Endothelial cell of umbilical vein (primary cell): Measurements from ENCODE around the gene UST. TPM values are rescaled to one million over a fixed set of nuclear protein-coding genes. Genes with fewer than 3 reads are reported as not detected.

ENCODE experiments used
- BruUV-seq: library from RNA; stranded (reverse); fragments of 400-500 nt; replicated peaks from 2 replicates; lab custom pipeline; 2021; lab: Mats Ljungman, UMichigan
- CTCF ChIA-PET: fragments of 300-600, 350-600 bp; sonication (Branson Sonifier 250); formaldehyde crosslinking; loops from one replicate; lab custom pipeline; 2021; ENCODE audit warnings: antibody characterized with exemption, inconsistent platforms; lab: Charles Lee
- POLR2A ChIA-PET: fragments of 300-600, 350-600 bp; sonication (Branson Sonifier 250); formaldehyde crosslinking; loops from one replicate; lab custom pipeline; 2021; ENCODE audit warnings: antibody characterized with exemption, inconsistent platforms; lab: Charles Lee
- DNase-seq: peaks from one replicate; pipeline ENCODE4 v3.0.0-alpha.2; 2011; ENCODE audit warnings: low read depth, low spot score
- FAIRE-seq: peaks from 2 replicates; lab custom pipeline; 2011; peaks lifted over from hg19 to GRCh38; lab: Jason Lieb, UNC
- H2AFZ ChIP-seq: 2 replicates; pipeline ENCODE4 v1.6.0; 2012; ENCODE audit warnings: low read depth, low read length, control low read depth, inconsistent platforms
- H3K27ac ChIP-seq: 2 replicates; pipeline ENCODE4 v1.5.1; 2011; ENCODE audit warnings: low read depth, mild to moderate bottlenecking, control low read depth, low read length, moderate library complexity; ENCODE audit not compliant: insufficient read depth
- H3K27me3 ChIP-seq, 2 experiments: 2 replicates each; pipeline versions ENCODE4 v1.6.0 to v1.6.1; 2011; ENCODE audit warnings: low read length in 2 of 2, mixed read lengths in 1 of 2; ENCODE audit not compliant: control insufficient read depth in 2 of 2, insufficient read depth in 2 of 2
- H3K36me3 ChIP-seq, 2 experiments: 2 replicates in 1 of 2; 3 replicates in 1 of 2; pipeline ENCODE4 v1.5.1; 2011; ENCODE audit warnings: low read length in 2 of 2, mild to moderate bottlenecking in 1 of 2, moderate library complexity in 1 of 2; ENCODE audit not compliant: control insufficient read depth in 2 of 2, insufficient read depth in 2 of 2; ENCODE audit errors: extremely low read depth in 1 of 2
- H3K4me1 ChIP-seq: 3 replicates; pipeline ENCODE4 v1.5.1; 2011; ENCODE audit warnings: mild to moderate bottlenecking, low read length; ENCODE audit not compliant: control insufficient read depth, insufficient read depth; ENCODE audit errors: extremely low read depth
- H3K4me2 ChIP-seq: 2 replicates; pipeline ENCODE4 v1.6.1; 2011; ENCODE audit warnings: low read length, control low read depth, mixed read lengths; ENCODE audit not compliant: insufficient read depth
- H3K4me3 ChIP-seq, 3 experiments: fragments of 200-600 bp in 1 of 3; sonication (generic), shearing (Covaris generic) in 1 of 3; replicated peaks in 1 of 3; 2 replicates each; pipeline ENCODE4 v1.5.1; 2011 to 2016; ENCODE audit warnings: control low read depth in 3 of 3, low read length in 3 of 3, mild to moderate bottlenecking in 2 of 3, inconsistent platforms in 1 of 3, low read depth in 1 of 3, moderate library complexity in 1 of 3; ENCODE audit not compliant: insufficient read depth in 1 of 3
- H3K79me2 ChIP-seq: 2 replicates; pipeline ENCODE4 v1.6.0; 2012; ENCODE audit warnings: low read length, inconsistent platforms; ENCODE audit not compliant: control insufficient read depth, insufficient read depth
- H3K9ac ChIP-seq: replicated peaks from 2 replicates; pipeline ENCODE3; 2011; ENCODE audit warnings: low read length, control low read depth; ENCODE audit not compliant: insufficient read depth; ENCODE audit errors: extremely low read depth
- H3K9me1 ChIP-seq: replicated peaks from 3 replicates; pipeline ENCODE4 v1.6.0; 2011; ENCODE audit warnings: mild to moderate bottlenecking, low read length; ENCODE audit not compliant: control insufficient read depth, insufficient read depth; ENCODE audit errors: extremely low read depth
- H3K9me3 ChIP-seq: replicated peaks from 2 replicates; pipeline ENCODE4 v1.5.1; 2012; ENCODE audit warnings: low read length, inconsistent platforms; ENCODE audit not compliant: control insufficient read depth, insufficient read depth
- H4K20me1 ChIP-seq: replicated peaks from 2 replicates; pipeline ENCODE3; 2011; ENCODE audit warnings: mild to moderate bottlenecking, low read length; ENCODE audit not compliant: control insufficient read depth, insufficient read depth; ENCODE audit errors: extremely low read depth
- CTCF ChIP-seq, 2 donors: IDR thresholded peaks; 1 replicate in 1 of 2; 2 replicates in 1 of 2; pipeline ENCODE4 v1.5.1; 2011; ENCODE audit warnings: low read length in 2 of 2, mild to moderate bottlenecking in 2 of 2, moderate library complexity in 2 of 2, control low read depth in 1 of 2, inconsistent platforms in 1 of 2, low read depth in 1 of 2; ENCODE audit not compliant: insufficient read depth in 1 of 2; ENCODE audit errors: extremely low read depth in 1 of 2
- EZH2 ChIP-seq: IDR thresholded peaks from 2 replicates; pipeline ENCODE4 v1.6.1; 2012; ENCODE audit warnings: borderline replicate concordance, low read depth, mild to moderate bottlenecking, moderate library complexity, low read length, inconsistent platforms; ENCODE audit not compliant: severe bottlenecking
- JUN ChIP-seq: IDR thresholded peaks from 2 replicates; pipeline ENCODE4 v1.6.1; 2011; ENCODE audit warnings: borderline replicate concordance, low read depth; ENCODE audit not compliant: insufficient read length, insufficient read depth
- MAX ChIP-seq: IDR thresholded peaks from 2 replicates; pipeline ENCODE4 v1.6.1; 2011; ENCODE audit not compliant: insufficient read depth, insufficient read length
- MYC ChIP-seq: IDR thresholded peaks from one replicate; pipeline ENCODE4 v1.6.1; 2011; ENCODE audit warnings: mild to moderate bottlenecking, low read depth, low read length
- POLR2A ChIP-seq: IDR thresholded peaks from 2 replicates; pipeline ENCODE4 v1.6.1; 2012; ENCODE audit warnings: low read depth, mild to moderate bottlenecking, control low read depth, low read length
- POLR2AphosphoS5 ChIP-seq: IDR thresholded peaks from 2 replicates; pipeline ENCODE4 v1.6.1; 2012; ENCODE audit warnings: low read depth, mild to moderate bottlenecking, control low read depth, low read length, moderate library complexity; ENCODE audit not compliant: insufficient read depth
- dilution Hi-C: fragments of 300-500 bp; cut with MboI; formaldehyde crosslinking; loops from one replicate; pipeline ENCODE4 v1.15.0; 2019; ENCODE audit warnings: low sequenced_read_pairs; ENCODE audit not compliant: extremely low pct_ligation_motif_present
- intact Hi-C: fragments of 100-400 bp; cut with micrococcal nuclease; formaldehyde crosslinking; loops from one replicate; pipeline ENCODE4 v1.10.0; 2022
- polyA plus RNA-seq, 4 experiments: library from polyadenylated mRNA; depleted of rRNA in 3 of 4; stranded (reverse) in 3 of 4; unstranded in 1 of 4; fragments of >200 nt; gene quantifications; 2 replicates each; pipeline versions ENCODE4 v1.2.1 to v1.2.3, GENCODE V29; 2011 to 2012; ENCODE audit warnings: missing spikeins in 1 of 4
- total RNA-seq: library from RNA; stranded (reverse); gene quantifications from 2 replicates; pipeline ENCODE4 v1.2.3, GENCODE V29; 2021

Gene UST
- total and polyA plus RNA-seq, 2 donors (not counting 3 experiments of a cell fraction or from before 2014, with no cell fraction given): 0.26 to 0.84 TPM

DNA sequence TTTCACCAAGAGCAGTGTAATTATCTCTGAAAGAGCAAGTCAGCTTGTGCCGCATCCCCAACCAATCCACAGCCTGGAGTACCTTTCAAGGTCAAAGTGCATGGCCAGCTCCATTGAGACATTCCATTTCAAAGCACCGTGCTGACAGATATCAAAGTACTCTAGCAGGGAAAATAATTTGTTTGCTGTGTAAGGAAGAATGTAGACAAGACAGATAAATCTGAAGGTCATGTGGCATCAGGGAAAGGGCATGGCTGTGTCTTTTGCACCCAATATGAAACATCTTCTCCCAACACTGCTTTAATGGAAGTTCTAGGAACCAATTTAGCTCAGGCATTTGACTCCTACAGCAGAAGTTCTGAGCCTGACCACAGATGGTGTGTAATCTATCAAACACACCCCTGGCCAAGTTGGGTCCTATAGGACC is 328.0 kb downstream of the UST start:
- no peak overlapping the region for H3K9ac ChIP-seq
- no peak overlapping the region for H3K4me2 ChIP-seq
- ChIA-PET CTCF (interaction anchor here (0.8 to 1.5 kb wide), 4 partner anchors 15 to 442 kb away, joined by 3 to 8 read pairs (median 5); no protein-coding TSS in a partner anchor), POLR2A (no interaction called here)
- no peaks in the 10 kb centered on the region for H3K79me2 ChIP-seq
- no peaks in the 10 kb centered on the region for H3K4me1 ChIP-seq
- no peak for DNase-seq
- peaks cover 0 to 6% of the 10 kb centered on the region in 2 experiments for H3K27me3 ChIP-seq
- H3K9me3 ChIP-seq: no peaks in the 10 kb centered on the region
- H3K4me3 ChIP-seq: no peak overlapping the region
- no peaks in the 10 kb centered on the region for H4K20me1 ChIP-seq
- intact Hi-C loops: no loop called here
- H3K27ac ChIP-seq: no peak overlapping the region
- no peaks in the 10 kb centered on the region for H3K36me3 ChIP-seq
- BruUV-seq: no TSS peak
- dilution Hi-C loops: no loop called here
- TF ChIP-seq POLR2A: no peak
- TF ChIP-seq MYC: no peak
- TF ChIP-seq EZH2: no peak
- no peak for TF ChIP-seq JUN
- TF ChIP-seq CTCF (IDR thresholded peaks at IDR 0.05; ENCODE audit: extremely low read depth in 1 of 2, insufficient read depth in 1 of 2, low read depth in 1 of 2, low read length in 2 of 2): no peak
- no peak for TF ChIP-seq MAX
- no peak for TF ChIP-seq POLR2AphosphoS5
- H3K9me1 ChIP-seq: no peaks in the 10 kb centered on the region
- no peak for FAIRE-seq
- no peak overlapping the region for H2AFZ ChIP-seq
